ENCODE data around the gene CYP3A7. TPM values are rescaled to one million over a fixed set of nuclear protein-coding genes. Genes with fewer than 3 reads are reported as not detected.

The CYP3A7 gene
- total and polyA plus RNA-seq, 2 donors (not counting 3 experiments of a cell fraction or from before 2014, with no cell fraction given): not detected

DNA sequence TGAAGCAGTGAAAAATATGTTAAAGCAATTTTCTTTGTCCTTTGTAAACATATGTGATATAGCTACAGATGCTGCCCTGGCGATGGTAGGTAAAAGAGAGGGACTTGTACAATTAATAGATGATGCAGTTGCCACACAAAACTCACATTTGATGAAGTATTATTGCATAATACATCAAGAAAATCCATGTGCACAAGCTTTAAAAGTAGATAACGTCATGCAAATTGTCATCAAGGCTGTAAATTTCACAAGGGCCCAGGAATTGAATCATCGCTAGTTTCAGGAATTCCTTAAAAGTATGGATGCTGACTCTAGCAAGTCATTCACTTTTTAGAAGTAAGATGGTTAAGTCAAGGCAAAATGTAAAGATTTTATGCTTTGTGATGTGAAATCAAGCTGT is 65.2 kb downstream of the CYP3A7 start:
- BruUV-seq (replicated peaks): no TSS peak
- Histone ChIP-seq H3K27me3 (ENCODE audit: control insufficient read depth in 2 of 2, insufficient read depth in 2 of 2, low read length in 2 of 2) (no peaks in the 10 kb centered on the region), H3K4me2 (ENCODE audit: insufficient read depth, low read length) (no peak overlapping the region), H3K36me3 (ENCODE audit: control insufficient read depth in 2 of 2, extremely low read depth in 1 of 2, insufficient read depth in 2 of 2, low read length in 2 of 2) (no peaks in the 10 kb centered on the region), H3K79me2 (ENCODE audit: control insufficient read depth, insufficient read depth, low read length) (no peaks in the 10 kb centered on the region), H3K4me3 (replicated peaks in 1 of 3; ENCODE audit: insufficient read depth in 1 of 3, low read depth in 1 of 3, low read length in 3 of 3) (no peak overlapping the region), H3K27ac (ENCODE audit: insufficient read depth, low read depth, low read length) (no peak overlapping the region), H4K20me1 (replicated peaks; ENCODE audit: control insufficient read depth, extremely low read depth, insufficient read depth, low read length) (no peaks in the 10 kb centered on the region), H3K4me1 (ENCODE audit: control insufficient read depth, extremely low read depth, insufficient read depth, low read length) (no peaks in the 10 kb centered on the region), H3K9me3 (replicated peaks; ENCODE audit: control insufficient read depth, insufficient read depth, low read length) (no peaks in the 10 kb centered on the region), H3K9me1 (replicated peaks; ENCODE audit: control insufficient read depth, extremely low read depth, insufficient read depth, low read length) (no peaks in the 10 kb centered on the region), H2AFZ (ENCODE audit: low read depth, low read length) (no peak overlapping the region), H3K9ac (replicated peaks; ENCODE audit: extremely low read depth, insufficient read depth, low read length) (no peak overlapping the region)
- DNase-seq (ENCODE audit: low read depth, low spot score) (no peak), FAIRE-seq (no peak)
- ChIA-PET POLR2A (no interaction called here), CTCF (no interaction called here)
- TF ChIP-seq FOS (IDR thresholded peaks at IDR 0.05; ENCODE audit: borderline replicate concordance, insufficient read depth, low read length): no peak
- no peak for TF ChIP-seq POLR2AphosphoS5 (IDR thresholded peaks at IDR 0.05; ENCODE audit: insufficient read depth, low read depth, low read length)
- TF ChIP-seq JUN (IDR thresholded peaks at IDR 0.05; ENCODE audit: borderline replicate concordance, insufficient read depth, insufficient read length, low read depth): no peak
- no peak for TF ChIP-seq POLR2A (IDR thresholded peaks at IDR 0.05; ENCODE audit: low read depth, low read length)
- TF ChIP-seq, protein P1, sequence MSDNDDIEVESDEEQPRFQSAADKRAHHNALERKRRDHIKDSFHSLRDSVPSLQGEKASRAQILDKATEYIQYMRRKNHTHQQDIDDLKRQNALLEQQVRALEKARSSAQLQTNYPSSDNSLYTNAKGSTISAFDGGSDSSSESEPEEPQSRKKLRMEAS (IDR thresholded peaks at IDR 0.05; ENCODE audit: insufficient read depth, insufficient read length): no peak
- no peak for TF ChIP-seq EZH2 (IDR thresholded peaks at IDR 0.05; ENCODE audit: borderline replicate concordance, low read depth, low read length, severe bottlenecking)
- TF ChIP-seq, protein P2, sequence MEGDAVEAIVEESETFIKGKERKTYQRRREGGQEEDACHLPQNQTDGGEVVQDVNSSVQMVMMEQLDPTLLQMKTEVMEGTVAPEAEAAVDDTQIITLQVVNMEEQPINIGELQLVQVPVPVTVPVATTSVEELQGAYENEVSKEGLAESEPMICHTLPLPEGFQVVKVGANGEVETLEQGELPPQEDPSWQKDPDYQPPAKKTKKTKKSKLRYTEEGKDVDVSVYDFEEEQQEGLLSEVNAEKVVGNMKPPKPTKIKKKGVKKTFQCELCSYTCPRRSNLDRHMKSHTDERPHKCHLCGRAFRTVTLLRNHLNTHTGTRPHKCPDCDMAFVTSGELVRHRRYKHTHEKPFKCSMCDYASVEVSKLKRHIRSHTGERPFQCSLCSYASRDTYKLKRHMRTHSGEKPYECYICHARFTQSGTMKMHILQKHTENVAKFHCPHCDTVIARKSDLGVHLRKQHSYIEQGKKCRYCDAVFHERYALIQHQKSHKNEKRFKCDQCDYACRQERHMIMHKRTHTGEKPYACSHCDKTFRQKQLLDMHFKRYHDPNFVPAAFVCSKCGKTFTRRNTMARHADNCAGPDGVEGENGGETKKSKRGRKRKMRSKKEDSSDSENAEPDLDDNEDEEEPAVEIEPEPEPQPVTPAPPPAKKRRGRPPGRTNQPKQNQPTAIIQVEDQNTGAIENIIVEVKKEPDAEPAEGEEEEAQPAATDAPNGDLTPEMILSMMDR (IDR thresholded peaks at IDR 0.05; ENCODE audit: extremely low read depth in 1 of 2, insufficient read depth in 1 of 2, low read depth in 1 of 2, low read length in 2 of 2): no peak
- no peak for TF ChIP-seq MYC (IDR thresholded peaks at IDR 0.05; ENCODE audit: low read depth, low read length)
- TF ChIP-seq GATA2 (IDR thresholded peaks at IDR 0.05; ENCODE audit: insufficient read depth, insufficient read length, low read depth, low read length): no peak
- intact Hi-C loops (cut with micrococcal nuclease): no loop called here
- dilution Hi-C loops (cut with MboI; ENCODE audit: extremely low pct_ligation_motif_present, low sequenced_read_pairs): no loop called here

Measured in endothelial cell of umbilical vein (primary cell).